Heart left ventricle (tissue), 16 donors: ENCODE results near the gene BCAS4. TPM values are rescaled to one million over a fixed set of nuclear protein-coding genes. Genes with fewer than 3 reads are reported as not detected.

Experiments used
- ATAC-seq, 4 donors: fragments of 200-7000 bp; cut with Tn5 transposase; one replicate each; pipeline ENCODE4 v1.9.1; 2020 to 2022; ENCODE audit warnings: moderate library complexity in 4 of 4, mild to moderate bottlenecking in 3 of 4, moderate number of reproducible peaks in 1 of 4
- DNase-seq, 5 donors: peaks; one replicate each; pipeline ENCODE4 v3.0.0-alpha.2; 2020
- H3K27ac ChIP-seq, 12 donors: fragments of 200-600 bp; sonication (generic) in 4 of 12; one replicate each; pipeline versions ENCODE4 v1.5.0 to v1.8.0; 2016 to 2022; ENCODE audit warnings: mild to moderate bottlenecking in 2 of 12
- H3K27me3 ChIP-seq, 9 donors: fragments of 200-600 bp; sonication (generic) in 2 of 9; one replicate each; pipeline versions ENCODE4 v1.5.1 to v1.8.0; 2016 to 2022; ENCODE audit warnings: mild to moderate bottlenecking in 3 of 9
- H3K36me3 ChIP-seq, 9 donors: fragments of 200-600 bp; sonication (generic) in 2 of 9; one replicate each; pipeline versions ENCODE4 v1.5.0 to v1.8.0; 2018 to 2022; ENCODE audit warnings: mild to moderate bottlenecking in 2 of 9
- H3K4me1 ChIP-seq, 12 donors: fragments of 200-600 bp; sonication (generic) in 4 of 12; one replicate each; pipeline versions ENCODE4 v1.5.0 to v1.8.0; 2016 to 2022; ENCODE audit warnings: mild to moderate bottlenecking in 3 of 12
- H3K4me3 ChIP-seq, 12 donors: fragments of 200-600 bp; sonication (generic) in 4 of 12; one replicate each; pipeline versions ENCODE4 v1.5.0 to v1.8.0; 2017 to 2022; ENCODE audit warnings: mild to moderate bottlenecking in 9 of 12, moderate library complexity in 4 of 12
- H3K9me3 ChIP-seq, 12 donors: fragments of 200-600 bp; sonication (generic) in 4 of 12; one replicate each; pipeline versions ENCODE4 v1.5.0 to v1.8.0; 2016 to 2022; ENCODE audit warnings: mild to moderate bottlenecking in 1 of 12
- CTCF ChIP-seq, 12 donors: fragments of 200-600 bp; sonication (generic) in 4 of 12; IDR thresholded peaks; one replicate each; pipeline versions ENCODE4 v1.5.0 to v1.8.0; 2018 to 2022; ENCODE audit warnings: antibody characterized with exemption in 12 of 12, mild to moderate bottlenecking in 5 of 12
- POLR2A ChIP-seq, 2 donors: fragments of 450-650 bp; IDR thresholded peaks; one replicate each; pipeline ENCODE4 v1.6.1; 2017; ENCODE audit warnings: antibody characterized with exemption in 2 of 2, mild to moderate bottlenecking in 2 of 2, moderate library complexity in 2 of 2
- WGBS, 4 donors: extraction: QIAGEN DNeasy Blood & Tissue Kit in 2 of 4; methylation state at CpG; one replicate each; pipeline versions ENCODE4 v1.1.5 to v1.1.7; 2013 to 2018; 5-methylcytosine and 5-hydroxymethylcytosine counted together
- intact Hi-C, 10 donors: fragments of 100-400 bp; cut with DNase I; formaldehyde crosslinking; loops; one replicate each; pipeline versions ENCODE4 v1.11.1 to v1.14.2; 2022
- polyA plus RNA-seq, 2 donors: library from polyadenylated mRNA; stranded (reverse); fragments of 200-250 nt; gene quantifications; one replicate each; pipeline ENCODE4 v1.2.3, GENCODE V29; 2013
- total RNA-seq, 9 donors: library from RNA; depleted of rRNA in 2 of 9; stranded (reverse); fragments of >200 nt in 2 of 9; fragmentation: NEBNext Ultra II Directional in 3 of 9; extraction: Animal tissue kit (Norgen Biotek cat#: 25700) in 3 of 9; gene quantifications; one replicate each; pipeline versions ENCODE4 v1.1.0 to v1.2.4, GENCODE V29; 2016 to 2023
- donor health status: ischemic (EF 13 %, LVEDD 7.1; RV severe dilation, severe dysfunction).
- donor health status: healthy with polysubstance abuse.
- donor health status: DM: no; HTN: yes; CAD: no.
- donor health status: DM: no; HTN: no; CAD: no.
- donor health status: ischemic (EF 25% LVEDD 6.9; RV normal size, moderate dysfunction).
- donor health status: ischemic (EF 25% LVEDD 5.7; RV mildly dilated, moderate dysfunction).
- donor health status: healthy.
- donor health status: DM: yes; HTN: yes; CAD: no.
- donor health status: ischemic (EF 35%, LVEDD 5.7; RV mildly dilated, moderate dysfunction).
- donor health status: nonischemic (EF 11% LVEDD 7.7; RV severe dilation, severe dysfunction).
- donor health status: DM: yes; HTN: yes; CAD: no.
- donor health status: PGD.
- donor health status: ischemic (EF 29% LVEDD 5.4; RV normal size, mild dysfunction).
- donor health status: nonischemic (EF 23%, LVEDD 6.1; RV moderate dilation, normal function).

Gene BCAS4
- total and polyA plus RNA-seq, 11 donors = 0.78 to 5.1 (median 2.0) TPM

- no peaks in the 10 kb centered on the region for H3K27me3 ChIP-seq
- intact Hi-C loops = no loop called here
- no peak overlapping the region for H3K4me3 ChIP-seq
- H3K4me1 ChIP-seq = peaks cover 0 to 5% (median 0%) of the 10 kb centered on the region in 12 donors
- TF ChIP-seq CTCF (IDR thresholded peaks at IDR 0.05) (no peak), POLR2A (IDR thresholded peaks at IDR 0.05) (no peak)
- 86 to 93% (median 87%) methylated on average over 4 of the region's 4 CpGs for WGBS, 4 donors
- H3K9me3 ChIP-seq = no peaks in the 10 kb centered on the region
- no peak for DNase-seq
- no peaks in the 10 kb centered on the region for H3K36me3 ChIP-seq
- no peak overlapping the region for H3K27ac ChIP-seq
- ATAC-seq = no peak
These were observed 15.2 kb downstream of the BCAS4 start for GRCh38 chr20:50810063-50810462.

- TF ChIP-seq CTCF (IDR thresholded peaks at IDR 0.05) (no peak), POLR2A (IDR thresholded peaks at IDR 0.05) (no peak)
- H3K36me3 ChIP-seq = no peaks in the 10 kb centered on the region
- no peak overlapping the region for H3K27ac ChIP-seq
- WGBS, 4 donors = 90 to 94% (median 92%) methylated on average over 4 of the region's 4 CpGs
- no peak overlapping the region for H3K4me3 ChIP-seq
- H3K27me3 ChIP-seq = no peaks in the 10 kb centered on the region
- H3K9me3 ChIP-seq = no peaks in the 10 kb centered on the region
- intact Hi-C loops = no loop called here
- DNase-seq = no peak
- H3K4me1 ChIP-seq = peaks cover 0 to 3% (median 0%) of the 10 kb centered on the region in 12 donors
- ATAC-seq = no peak
These were observed 16.0 kb downstream of the BCAS4 start for GRCh38 chr20:50810842-50811241.

- no peak for TF ChIP-seq POLR2A (IDR thresholded peaks at IDR 0.05)
- no peak for TF ChIP-seq CTCF (IDR thresholded peaks at IDR 0.05)
- Histone ChIP-seq H3K27ac (no peak overlapping the region), H3K4me3 (no peak overlapping the region), H3K36me3 (no peaks in the 10 kb centered on the region), H3K4me1 (peaks cover 0 to 3% (median 0%) of the 10 kb centered on the region in 12 donors), H3K9me3 (no peaks in the 10 kb centered on the region), H3K27me3 (no peaks in the 10 kb centered on the region)
- WGBS, 4 donors = 93% methylated on average over 10 of the region's 10 CpGs
- intact Hi-C loops = no loop called here
- ATAC-seq = no peak
- DNase-seq = no peak
These were observed 18.3 kb downstream of the BCAS4 start for GRCh38 chr20:50813101-50813643.

DNA sequence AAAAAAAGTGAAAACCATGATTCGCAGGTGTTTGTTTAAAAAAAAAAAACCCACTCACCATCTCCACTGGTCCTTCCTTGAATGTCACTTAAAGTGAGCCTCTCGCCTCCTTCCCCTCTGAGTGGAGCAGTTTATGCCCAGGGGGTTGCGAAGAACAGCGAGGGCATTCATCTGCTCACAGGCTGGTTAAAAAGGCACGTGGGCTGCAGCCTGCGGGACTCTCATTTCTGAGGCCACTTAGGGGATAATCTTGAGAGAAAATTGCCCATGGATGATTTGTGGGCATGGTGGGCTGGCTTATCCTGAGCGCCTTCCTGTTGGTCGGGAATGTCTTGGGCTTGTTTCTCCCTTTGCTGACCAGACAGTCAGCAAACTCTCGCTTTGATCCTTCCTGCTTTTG is 18.9 kb downstream of the BCAS4 start:
- intact Hi-C loops = no loop called here
- Histone ChIP-seq H3K36me3 (no peaks in the 10 kb centered on the region), H3K27me3 (no peaks in the 10 kb centered on the region), H3K4me1 (peaks cover 0 to 7% (median 0%) of the 10 kb centered on the region in 12 donors), H3K4me3 (no peak overlapping the region), H3K9me3 (no peaks in the 10 kb centered on the region), H3K27ac (no peak overlapping the region)
- DNase-seq (no peak), ATAC-seq (no peak)
- no peak for TF ChIP-seq POLR2A (IDR thresholded peaks at IDR 0.05)
- TF ChIP-seq CTCF (IDR thresholded peaks at IDR 0.05) = no peak
- WGBS, 4 donors = 78 to 82% (median 81%) methylated on average over 9 of the region's 9 CpGs
